IMR-90 (cell line): ENCODE data around the gene WFDC5.

Experiments
- BHLHE40 ChIP-seq: fragments of 150-350 bp; IDR thresholded peaks from 2 replicates; pipeline ENCODE4 v1.6.1; 2016; ENCODE audit warnings: mild to moderate bottlenecking, low read depth, low read length
- CEBPB ChIP-seq: IDR thresholded peaks from 2 replicates; pipeline ENCODE4 v1.6.1; 2012; ENCODE audit warnings: low read depth, low read length, improper control_type of control experiment
- CTCF ChIP-seq: conservative IDR thresholded peaks from 2 replicates; pipeline ENCODE4 v1.5.1; 2012; ENCODE audit warnings: mild to moderate bottlenecking, low read depth, low read length, improper control_type of control experiment
- POLR2A ChIP-seq: IDR thresholded peaks from 2 replicates; pipeline ENCODE4 v1.6.1; 2012; ENCODE audit warnings: mild to moderate bottlenecking, low read depth, low read length
- RAD21 ChIP-seq: IDR thresholded peaks from 2 replicates; pipeline ENCODE4 v1.6.1; 2012; ENCODE audit warnings: low read length, improper control_type of control experiment
- SMC3 ChIP-seq: fragments of 150-350 bp; IDR thresholded peaks from 2 replicates; pipeline ENCODE4 v1.6.1; 2016; ENCODE audit warnings: low read depth, mild to moderate bottlenecking, antibody characterized with exemption, low read length, moderate library complexity

- no peak for TF ChIP-seq SMC3
- no peak for TF ChIP-seq POLR2A
- TF ChIP-seq CTCF = no peak
- no peak for TF ChIP-seq BHLHE40
- TF ChIP-seq CEBPB = peak; percentile 60
- no peak for TF ChIP-seq RAD21
Observed at GRCh38 chr20:45119556-45120266, 4.7 kb upstream of the WFDC5 start.
